ENCODE results near the gene TMEM132E. TPM values are rescaled to one million over a fixed set of nuclear protein-coding genes. Genes with fewer than 3 reads are reported as not detected.

TMEM132E gene
- total RNA-seq, 1 experiment from 2014 or later: not detected

DNA sequence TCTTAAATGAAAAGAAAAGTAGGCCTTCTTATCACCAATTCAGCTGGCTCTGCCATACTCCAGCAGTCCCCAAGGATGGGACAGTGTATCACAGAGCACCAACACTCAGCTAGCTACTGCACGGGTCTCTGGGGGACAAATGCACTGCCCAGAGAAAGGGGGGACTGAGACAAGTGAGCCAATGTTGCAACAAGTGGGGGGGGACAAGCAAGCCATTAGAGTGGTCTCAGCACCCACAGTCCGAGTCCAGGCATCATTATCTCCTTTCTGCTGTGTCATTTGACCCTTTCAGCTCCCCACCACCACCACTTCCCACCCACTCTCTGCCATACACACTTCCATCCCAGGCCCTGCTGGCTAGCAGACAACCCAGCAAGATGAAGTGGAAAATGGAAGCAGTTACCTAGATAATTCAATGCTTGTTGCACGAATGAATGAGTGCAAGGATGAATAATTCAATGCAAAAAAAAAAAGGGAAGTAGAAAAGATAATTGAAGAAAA, 7.0 kb downstream of the TMEM132E start:
- in situ Hi-C loops (cut with HindIII; ENCODE audit: low pct_unique_long_range_greater_than_20kb, low sequenced_read_pairs): no loop called here
- no peak for DNase-seq (ENCODE audit: low read depth, low spot score)

DNA sequence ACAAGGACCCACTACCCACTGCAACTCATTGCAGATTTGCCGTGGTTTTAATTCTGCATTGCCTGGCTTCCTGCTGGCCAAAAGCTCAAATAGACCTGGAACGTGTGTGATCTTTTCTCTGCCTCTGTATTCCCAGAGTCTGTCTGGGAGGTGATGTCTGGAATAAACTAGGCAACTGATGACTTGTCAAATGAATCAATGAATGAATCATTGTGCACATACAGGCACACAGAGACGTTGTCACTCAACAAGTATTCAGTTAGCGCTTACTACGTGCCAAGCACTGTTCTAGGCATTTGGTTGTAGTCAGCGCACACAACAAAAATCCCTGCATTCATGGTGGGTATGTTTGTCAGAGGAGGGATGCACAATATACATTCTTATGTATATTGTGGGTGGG, 8.9 kb downstream of the TMEM132E start:
- DNase-seq (ENCODE audit: low read depth, low spot score): no peak
- in situ Hi-C loops (cut with HindIII; ENCODE audit: low pct_unique_long_range_greater_than_20kb, low sequenced_read_pairs): no loop called here

DNA sequence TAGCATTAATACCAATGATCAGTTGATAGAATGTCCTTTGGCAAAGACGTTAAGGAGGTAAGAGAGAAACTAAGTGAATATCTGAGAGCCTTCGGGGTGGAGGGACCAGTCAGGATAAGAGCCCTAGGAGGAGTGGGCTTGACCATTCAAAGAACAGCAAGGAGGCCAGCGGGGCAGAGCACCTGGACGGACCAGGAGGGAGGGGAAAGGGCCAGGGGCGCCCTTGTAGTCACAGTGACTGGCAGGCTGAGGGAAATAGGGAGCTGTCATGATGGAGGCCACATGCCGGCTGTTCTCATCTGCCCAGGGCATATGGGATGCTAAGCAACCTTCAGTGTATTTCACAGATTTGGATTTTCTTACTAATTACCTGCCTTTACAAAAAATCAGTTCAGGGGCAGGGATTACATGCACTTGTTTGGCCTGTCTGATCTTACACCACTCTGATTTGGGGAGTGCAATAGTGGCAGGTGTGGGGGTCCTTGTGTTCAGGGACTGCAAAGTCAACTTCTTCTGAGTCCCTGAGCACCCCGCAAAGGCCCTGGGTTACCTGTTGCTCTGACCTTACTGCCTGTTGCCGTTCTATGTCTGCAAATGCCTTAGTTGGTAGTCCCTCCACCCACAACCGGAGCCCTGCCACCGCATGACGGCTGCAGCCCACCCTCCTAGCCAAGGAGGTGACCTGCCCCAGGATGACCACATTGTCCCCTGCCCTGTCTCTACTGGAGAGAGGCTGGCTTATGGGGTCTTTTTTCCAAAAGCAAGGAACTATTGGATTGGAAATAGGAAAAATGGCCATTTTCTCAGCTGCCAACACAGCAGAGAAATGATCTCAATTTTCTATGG, 10.0 kb downstream of the TMEM132E start:
- in situ Hi-C loops (cut with HindIII; ENCODE audit: low pct_unique_long_range_greater_than_20kb, low sequenced_read_pairs): no loop called here

DNA sequence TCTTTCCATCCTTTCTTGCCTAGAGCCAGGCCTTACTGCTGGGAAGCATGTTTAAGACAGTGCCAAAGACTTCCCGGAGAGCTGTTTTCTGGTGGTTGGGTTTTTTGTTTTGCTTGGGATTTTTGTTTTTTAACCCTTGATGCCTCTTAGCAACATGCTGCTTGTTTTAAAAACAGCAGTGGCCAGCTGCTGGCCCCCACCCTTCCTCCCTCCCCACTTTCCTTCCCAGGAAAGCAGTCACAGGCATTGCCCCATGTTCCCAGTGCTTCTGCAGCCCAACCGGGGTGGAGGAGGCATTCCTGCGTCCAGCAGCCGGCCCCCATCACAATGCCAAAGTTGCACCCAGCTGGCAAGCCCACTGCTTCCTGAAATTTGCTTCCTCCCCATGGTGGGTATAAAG, 12.6 kb downstream of the TMEM132E start:
- DNase-seq (ENCODE audit: low read depth, low spot score): no peak
- in situ Hi-C loops (cut with HindIII; ENCODE audit: low pct_unique_long_range_greater_than_20kb, low sequenced_read_pairs): no loop called here

More for the DNA sequence above, 10.0 kb downstream of the TMEM132E start:
- DNase-seq (ENCODE audit: low read depth, low spot score): no peak

DNA sequence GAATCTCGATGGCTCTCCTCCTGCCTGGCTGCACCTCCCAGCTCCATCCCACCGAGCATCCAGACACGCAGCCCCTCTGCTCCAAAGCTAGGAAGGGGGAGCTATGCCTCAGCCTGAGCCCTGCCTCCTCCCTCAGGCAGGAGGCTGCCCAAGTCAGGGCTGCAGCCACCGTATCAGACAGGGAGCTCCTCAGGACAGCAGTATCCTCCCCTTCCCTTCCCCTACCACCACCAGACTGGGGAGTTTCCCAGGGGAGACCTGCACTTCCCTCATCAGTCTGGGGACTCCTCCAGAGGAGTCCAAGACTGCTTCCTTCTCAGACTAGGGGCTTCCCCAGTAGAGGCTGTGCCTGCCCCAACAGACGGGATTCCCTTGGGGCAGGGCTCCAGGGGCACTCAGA, 17.5 kb downstream of the TMEM132E start:
- DNase-seq (ENCODE audit: low read depth, low spot score): no peak
- in situ Hi-C loops (cut with HindIII; ENCODE audit: low pct_unique_long_range_greater_than_20kb, low sequenced_read_pairs): no loop called here

DNA sequence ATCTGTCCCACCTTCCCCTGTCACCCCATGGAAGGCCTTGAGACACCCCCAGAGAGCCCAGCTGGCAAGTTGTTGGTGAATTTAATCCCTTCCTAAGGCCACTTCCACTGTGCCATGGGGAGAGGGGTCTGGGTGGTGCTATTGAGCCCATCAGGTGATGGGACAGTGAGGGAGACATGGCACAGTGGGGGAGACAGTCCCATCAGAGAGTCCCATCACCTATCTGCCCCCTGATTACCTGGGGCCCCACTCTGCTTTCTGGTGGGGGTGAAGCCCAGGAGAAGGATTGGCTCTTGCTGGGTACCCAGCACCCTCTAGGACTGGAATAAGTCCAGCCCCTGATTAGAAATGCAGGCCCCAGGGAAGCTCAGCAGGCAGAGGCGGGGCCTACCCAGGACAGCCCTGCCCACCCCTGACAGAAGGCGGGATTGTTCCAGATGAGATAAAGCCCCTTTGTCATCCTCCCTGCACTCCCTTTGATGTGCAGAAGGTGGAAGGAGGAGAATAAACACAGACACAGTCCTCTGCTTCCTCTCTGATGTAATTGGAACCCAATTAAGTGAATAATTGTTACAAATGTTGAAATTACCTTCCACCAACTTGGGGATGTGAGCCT, 18.9 kb downstream of the TMEM132E start:
- in situ Hi-C loops (cut with HindIII; ENCODE audit: low pct_unique_long_range_greater_than_20kb, low sequenced_read_pairs): no loop called here
- peak; percentile 82 for DNase-seq (ENCODE audit: low read depth, low spot score)

DNA sequence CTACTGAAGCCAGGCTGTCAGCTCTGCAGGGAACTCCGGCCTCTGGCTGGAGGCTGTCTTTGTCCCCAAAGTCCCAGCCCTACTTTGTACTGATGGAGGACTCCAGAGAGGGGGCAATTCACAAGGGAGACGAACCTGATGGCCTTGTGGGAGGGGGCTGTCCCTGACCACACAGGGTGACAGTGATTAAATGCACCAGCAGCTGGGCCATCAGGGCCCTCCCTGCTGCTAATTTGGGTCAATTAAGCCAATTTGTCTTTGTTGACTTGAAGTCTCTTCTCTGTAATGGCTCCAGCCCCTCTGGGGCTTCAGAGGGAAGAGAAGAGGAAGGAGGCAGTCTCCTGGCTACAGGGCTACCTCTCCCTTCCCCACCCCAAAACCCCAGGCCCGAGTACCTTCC, 22.0 kb downstream of the TMEM132E start:
- no peak for DNase-seq (ENCODE audit: low read depth, low spot score)
- in situ Hi-C loops (cut with HindIII; ENCODE audit: low pct_unique_long_range_greater_than_20kb, low sequenced_read_pairs): no loop called here

DNA sequence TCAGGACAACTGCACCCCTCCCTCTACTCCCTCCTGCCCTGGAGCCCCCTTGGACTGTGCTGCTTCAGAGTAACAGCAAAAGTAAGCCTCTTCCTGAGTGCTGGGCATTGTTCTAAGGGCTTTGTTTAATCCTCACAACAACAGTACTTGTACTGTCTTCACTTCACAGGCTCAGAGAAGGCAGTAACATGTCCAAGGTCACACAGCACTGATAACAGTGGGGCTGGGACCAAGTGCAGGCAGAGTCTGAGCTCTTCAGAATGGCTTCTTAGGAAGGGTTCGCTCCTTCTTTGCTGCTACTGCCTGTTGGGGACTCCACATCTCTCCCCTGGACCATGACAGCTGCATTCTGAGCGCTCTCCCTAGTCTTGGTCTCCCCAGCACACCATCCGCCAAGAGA, 24.6 kb downstream of the TMEM132E start:
- no peak for DNase-seq (ENCODE audit: low read depth, low spot score)
- in situ Hi-C loops (cut with HindIII; ENCODE audit: low pct_unique_long_range_greater_than_20kb, low sequenced_read_pairs): no loop called here

DNA sequence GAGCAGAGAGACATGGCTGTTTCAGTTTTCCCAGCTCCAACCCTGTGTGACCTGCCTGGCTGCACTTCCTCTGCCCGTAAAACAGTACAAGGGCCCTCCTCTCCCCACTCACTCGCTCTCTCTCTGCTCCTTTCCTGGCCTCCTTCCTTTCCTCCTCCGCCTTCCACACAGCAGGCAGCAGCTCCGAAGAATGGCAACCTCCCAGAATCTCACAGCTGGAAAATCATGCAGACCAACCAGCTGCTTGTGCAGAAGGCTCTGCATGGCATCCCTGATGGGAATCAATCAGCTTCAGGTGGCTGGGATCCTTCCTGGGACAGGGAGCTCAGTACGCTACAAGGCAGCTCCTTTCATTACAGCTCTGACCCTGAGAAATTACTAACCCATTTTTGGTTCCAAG, 27.4 kb downstream of the TMEM132E start:
- no peak for DNase-seq (ENCODE audit: low read depth, low spot score)
- in situ Hi-C loops (cut with HindIII; ENCODE audit: low pct_unique_long_range_greater_than_20kb, low sequenced_read_pairs): no loop called here

DNA sequence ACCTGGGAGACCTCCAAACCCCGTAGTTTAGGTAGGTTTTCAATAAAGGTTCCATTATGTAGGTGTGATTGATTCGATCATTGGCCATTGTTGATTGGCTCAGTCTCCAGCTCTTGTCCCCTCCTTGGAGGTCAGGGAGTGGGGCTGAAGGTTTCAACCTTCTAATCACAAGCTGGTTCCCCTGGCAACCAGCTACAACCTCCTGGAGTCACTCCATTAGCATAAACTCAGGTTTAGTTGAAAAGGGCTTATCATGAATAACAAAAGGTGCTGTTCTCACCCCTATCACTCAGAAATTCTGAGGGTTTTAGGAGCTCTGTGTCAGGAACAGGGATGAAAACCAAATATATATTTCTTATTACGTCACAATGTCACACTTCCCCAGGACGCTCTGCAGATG, 28.5 kb downstream of the TMEM132E start:
- in situ Hi-C loops (cut with HindIII; ENCODE audit: low pct_unique_long_range_greater_than_20kb, low sequenced_read_pairs): no loop called here
- DNase-seq (ENCODE audit: low read depth, low spot score): no peak

DNA sequence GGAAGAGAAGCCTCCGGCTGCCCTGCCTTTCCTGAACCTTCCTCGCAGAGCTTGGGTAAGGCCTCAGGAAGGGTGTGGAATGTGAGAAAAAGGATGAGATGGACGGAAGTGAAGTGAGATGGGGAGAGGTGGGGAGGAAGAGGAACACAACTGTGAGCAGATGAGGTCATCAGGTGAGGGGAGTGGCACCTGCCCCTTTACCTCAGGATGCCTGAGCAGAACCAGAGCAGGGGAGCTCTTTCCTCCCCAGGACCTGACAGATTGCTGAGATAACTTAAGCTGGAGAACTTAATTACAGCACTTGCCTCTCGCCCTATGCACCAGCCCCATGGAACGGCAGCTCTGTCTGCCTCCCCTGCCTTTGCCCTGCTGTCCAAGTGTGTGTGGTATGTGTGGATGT, 29.8 kb downstream of the TMEM132E start:
- DNase-seq (ENCODE audit: low read depth, low spot score): no peak
- in situ Hi-C loops (cut with HindIII; ENCODE audit: low pct_unique_long_range_greater_than_20kb, low sequenced_read_pairs): no loop called here

DNA sequence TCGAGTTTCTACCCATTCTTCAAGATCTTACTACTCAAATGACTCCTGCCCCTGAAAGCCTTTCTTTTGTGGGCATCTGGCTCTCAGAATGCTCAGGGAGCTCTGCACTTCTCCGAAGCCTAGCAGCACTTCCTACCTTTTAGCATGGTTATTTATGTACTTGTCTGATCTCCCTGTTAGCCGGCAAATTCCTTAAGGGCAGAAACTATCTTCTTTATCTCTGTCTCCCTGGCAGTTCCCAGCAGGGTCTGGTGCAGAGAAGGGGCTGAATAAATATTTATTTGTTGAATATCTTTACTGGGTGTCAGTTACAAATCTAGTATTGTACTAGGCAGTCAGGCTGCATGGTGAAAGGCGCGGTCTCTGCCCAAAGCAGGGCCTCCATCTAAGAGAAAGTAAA, 30.7 kb downstream of the TMEM132E start:
- in situ Hi-C loops (cut with HindIII; ENCODE audit: low pct_unique_long_range_greater_than_20kb, low sequenced_read_pairs): no loop called here

DNA sequence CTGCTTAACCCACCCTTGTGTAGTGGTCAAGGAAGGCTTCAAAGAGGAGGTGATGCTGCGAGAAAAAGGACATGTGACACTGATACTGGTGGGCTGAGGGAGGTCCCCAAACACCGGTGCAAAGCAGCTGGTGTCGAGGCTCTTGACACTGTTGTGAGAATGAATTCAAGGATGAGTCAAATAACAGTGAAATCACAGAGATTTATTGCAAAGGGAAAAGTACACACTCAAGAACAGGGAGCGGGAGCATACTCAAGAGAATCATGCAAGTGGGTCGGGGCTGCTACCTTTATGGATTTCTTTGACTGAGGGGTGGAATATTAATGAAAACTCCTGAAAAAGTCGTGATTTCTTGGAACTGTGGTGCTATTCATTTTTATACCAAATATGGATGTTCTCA, 31.1 kb downstream of the TMEM132E start:
- no peak for DNase-seq (ENCODE audit: low read depth, low spot score)
- in situ Hi-C loops (cut with HindIII; ENCODE audit: low pct_unique_long_range_greater_than_20kb, low sequenced_read_pairs): no loop called here

More for the DNA sequence above, 30.7 kb downstream of the TMEM132E start:
- DNase-seq (ENCODE audit: low read depth, low spot score): no peak

DNA sequence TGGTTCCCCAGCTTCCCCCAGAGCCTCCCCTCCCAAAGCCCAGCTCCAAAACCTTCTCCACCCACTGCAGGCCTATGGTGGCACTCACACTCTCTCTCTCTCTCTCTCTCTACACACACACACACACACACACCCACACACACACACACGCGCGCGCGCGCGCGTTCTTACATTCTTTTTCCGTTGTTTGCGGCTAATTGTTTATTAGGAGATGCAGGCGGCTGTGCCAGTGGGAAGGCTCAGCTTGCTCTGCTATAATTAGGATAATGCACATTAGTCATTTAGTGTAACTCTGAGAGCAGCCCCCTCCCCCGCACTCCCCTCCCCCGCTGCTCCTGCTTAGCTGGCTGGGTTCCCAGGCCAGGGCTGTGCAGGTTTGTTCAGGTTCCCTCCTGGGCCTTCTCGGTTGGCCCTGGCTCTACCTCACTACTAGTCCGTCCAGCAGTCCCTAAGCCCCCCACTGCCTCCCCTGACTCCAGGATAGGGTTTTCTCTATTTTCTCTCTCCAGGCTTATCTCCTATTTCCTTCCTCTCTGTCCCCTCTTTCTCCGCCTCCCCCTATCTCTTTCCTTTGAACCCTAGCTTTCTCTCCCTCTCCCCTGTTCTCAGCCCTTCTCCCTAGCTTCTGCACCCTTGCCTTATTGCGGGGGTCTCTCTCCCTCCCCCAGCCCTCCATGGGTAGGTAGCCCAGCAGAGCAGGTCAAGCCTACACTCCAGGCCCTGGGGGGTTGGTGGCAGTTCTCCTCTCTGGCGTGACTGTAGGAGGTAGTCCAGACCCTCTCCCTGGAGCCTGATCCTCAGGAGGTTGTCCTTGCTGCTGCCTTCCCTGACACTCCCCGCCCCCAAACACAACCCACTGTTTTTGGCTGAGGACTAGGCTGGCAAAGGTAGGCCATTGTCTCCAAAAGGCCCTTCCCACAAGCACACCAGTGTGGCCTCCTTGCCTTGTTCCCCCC, 34.0 kb downstream of the TMEM132E start:
- no peak for DNase-seq (ENCODE audit: low read depth, low spot score)
- in situ Hi-C loops (cut with HindIII; ENCODE audit: low pct_unique_long_range_greater_than_20kb, low sequenced_read_pairs): no loop called here

DNA sequence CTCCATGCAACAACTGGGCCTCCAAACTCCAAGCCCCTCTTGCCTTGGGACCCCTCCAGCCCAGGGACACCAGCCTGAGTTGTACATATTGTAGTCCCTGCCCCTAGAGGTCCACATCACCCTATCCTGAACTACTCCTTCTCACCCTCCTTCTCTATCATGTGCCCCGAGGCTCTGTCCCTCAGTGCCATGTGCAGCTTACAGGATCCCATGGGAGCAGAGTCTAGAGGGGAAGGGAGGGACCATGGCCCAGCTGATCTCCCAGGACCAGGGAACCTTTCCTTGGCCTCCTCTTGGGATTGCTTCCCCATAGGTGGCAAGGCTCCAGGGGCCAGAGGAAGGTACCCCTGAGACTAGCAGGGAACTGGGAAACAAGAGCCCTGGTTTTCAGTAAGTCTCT, 35.3 kb downstream of the TMEM132E start:
- in situ Hi-C loops (cut with HindIII; ENCODE audit: low pct_unique_long_range_greater_than_20kb, low sequenced_read_pairs): no loop called here
- DNase-seq (ENCODE audit: low read depth, low spot score): no peak

DNA sequence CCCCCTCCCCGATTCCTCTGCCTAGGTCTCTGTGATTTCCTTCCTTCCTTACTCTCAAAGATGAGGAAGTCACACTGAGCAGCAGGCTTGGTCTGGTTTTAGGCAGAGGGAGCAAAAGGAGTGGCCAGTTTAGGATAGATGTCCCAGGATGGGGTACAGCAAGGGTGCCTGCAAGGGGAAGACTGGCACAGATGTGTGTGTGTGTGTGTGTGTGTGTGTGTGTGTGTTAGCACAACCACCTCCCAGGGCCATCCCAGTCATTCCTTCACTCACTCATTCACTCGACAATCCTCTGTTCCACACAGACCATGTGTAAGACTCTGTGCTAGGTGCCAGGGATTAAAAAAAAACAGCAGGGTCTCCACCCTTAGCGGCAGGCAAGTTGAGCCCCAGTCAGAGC, 35.9 kb downstream of the TMEM132E start:
- in situ Hi-C loops (cut with HindIII; ENCODE audit: low pct_unique_long_range_greater_than_20kb, low sequenced_read_pairs): no loop called here
- no peak for DNase-seq (ENCODE audit: low read depth, low spot score)

DNA sequence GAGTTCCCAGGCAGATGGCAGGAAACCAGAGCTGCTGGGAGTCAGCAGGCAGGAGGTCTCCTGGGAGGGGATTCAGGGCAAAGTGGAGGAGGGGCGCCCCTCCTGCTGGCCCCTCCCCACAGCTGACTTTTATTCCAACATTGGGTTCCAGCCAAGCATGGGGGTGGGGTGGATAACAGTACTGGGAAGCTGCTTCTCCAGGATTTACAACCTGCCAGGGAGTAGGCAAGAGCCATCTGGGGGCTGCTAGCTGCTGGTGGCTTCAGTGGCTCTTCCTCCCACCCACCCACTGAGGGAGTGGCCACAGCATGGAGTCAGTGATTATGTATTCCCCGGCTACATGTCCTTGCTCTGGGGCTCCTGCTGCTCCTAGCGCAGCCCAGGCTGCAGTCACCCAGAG, 36.8 kb downstream of the TMEM132E start:
- DNase-seq (ENCODE audit: low read depth, low spot score): no peak
- in situ Hi-C loops (cut with HindIII; ENCODE audit: low pct_unique_long_range_greater_than_20kb, low sequenced_read_pairs): no loop called here

DNA sequence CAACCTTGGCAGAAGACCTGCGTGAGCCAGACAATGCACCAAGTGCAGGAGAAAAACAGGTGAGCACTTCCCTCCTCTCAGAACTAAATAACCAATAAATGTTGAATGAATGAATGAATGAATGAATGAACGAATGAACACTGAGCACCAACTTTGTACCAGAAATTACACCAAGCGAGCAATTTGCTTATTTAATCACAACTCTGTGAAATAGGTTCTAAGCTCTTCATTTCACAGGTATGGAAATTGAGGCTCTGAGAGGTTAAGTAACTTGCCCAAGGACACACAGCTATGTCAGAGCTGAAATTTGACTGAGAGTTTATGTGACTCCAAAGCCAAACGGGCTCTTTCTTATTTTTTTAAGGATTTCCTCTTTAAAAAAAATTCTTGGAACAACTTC, 38.0 kb downstream of the TMEM132E start:
- in situ Hi-C loops (cut with HindIII; ENCODE audit: low pct_unique_long_range_greater_than_20kb, low sequenced_read_pairs): no loop called here

More for the DNA sequence above, 38.0 kb downstream of the TMEM132E start:
- no peak for DNase-seq (ENCODE audit: low read depth, low spot score)

Measured in SK-MEL-5 (cell line).